Stimulated activated CD4-positive, alpha-beta T cell treated with anti-CD3 and anti-CD28 coated beads, Interleukin-1b, Interleukin-23, amount 100 ng/mL, for 24 hours (primary cell): ENCODE measurements around the gene SRP54.
"Not testable (repeated sequence)": the region's sequence is repeated elsewhere in the genome, so short reads cannot be mapped to it uniquely, and the experiment has no call there.

Source experiments
- DNase-seq, 4 experiments: peaks; one replicate each; pipeline ENCODE4 v3.0.0-alpha.2; 2020; ENCODE audit warnings: low read depth in 4 of 4, low spot score in 1 of 4

SRP54 gene

GRCh38 chr14:34983148-34983760, 462 bp downstream of the SRP54 start:
- DNase-seq: no peak

- DNase-seq: no peak
Observed at GRCh38 chr14:34983786-34984185, 994 bp downstream of the SRP54 start.

- no peak for DNase-seq
Observed at GRCh38 chr14:34985740-34986139, 2.9 kb downstream of the SRP54 start.

- no peak for DNase-seq
Observed at GRCh38 chr14:34987180-34987579, 4.4 kb downstream of the SRP54 start.

GRCh38 chr14:34989762-34990161, 7.0 kb downstream of the SRP54 start:
- DNase-seq: no peak

GRCh38 chr14:34993426-34993825, 10.6 kb downstream of the SRP54 start:
- DNase-seq: no peak

GRCh38 chr14:34994668-34995067, 11.9 kb downstream of the SRP54 start:
- no peak for DNase-seq

- no peak for DNase-seq
Observed at GRCh38 chr14:34997762-34998161, 15.0 kb downstream of the SRP54 start.

- no peak for DNase-seq
Observed at GRCh38 chr14:34999500-34999899, 16.7 kb downstream of the SRP54 start.

GRCh38 chr14:35001621-35002020, 18.8 kb downstream of the SRP54 start:
- DNase-seq: no peak

- no peak for DNase-seq
Observed at GRCh38 chr14:35004839-35005238, 22.0 kb downstream of the SRP54 start.

GRCh38 chr14:35016568-35016967, 33.8 kb downstream of the SRP54 start:
- no peak for DNase-seq

GRCh38 chr14:35020713-35021112, 37.9 kb downstream of the SRP54 start:
- no peak for DNase-seq

GRCh38 chr14:35028435-35028834, 45.6 kb downstream of the SRP54 start:
- no peak for DNase-seq

- DNase-seq: no peak
Observed at GRCh38 chr14:35032562-35032961, 49.8 kb downstream of the SRP54 start.

GRCh38 chr14:35034440-35034833, 51.6 kb downstream of the SRP54 start:
- DNase-seq: no peak

GRCh38 chr14:35034944-35035554, 52.3 kb downstream of the SRP54 start:
- DNase-seq: not testable (repeated sequence)

GRCh38 chr14:35038312-35038711, 55.5 kb downstream of the SRP54 start:
- DNase-seq: not testable (repeated sequence)

- DNase-seq: no peak
Observed at GRCh38 chr14:35042632-35043031, 59.8 kb downstream of the SRP54 start.

- no peak for DNase-seq
Observed at GRCh38 chr14:35043046-35043445, 60.3 kb downstream of the SRP54 start.

GRCh38 chr14:35044939-35045797, 62.4 kb downstream of the SRP54 start:
- peak in 1 of 4 experiments; percentile 1 for DNase-seq

GRCh38 chr14:35045798-35046047, 62.9 kb downstream of the SRP54 start:
- DNase-seq: no peak
